Ishikawa (cell line): ENCODE measurements around the gene ANKRD62.

ENCODE experiments used
- CEBPB ChIP-seq: IDR thresholded peaks from 2 replicates; pipeline ENCODE4 v1.6.1; 2012
- CREB1 ChIP-seq: IDR thresholded peaks from 2 replicates; pipeline ENCODE4 v1.6.1; 2012; ENCODE audit warnings: low read depth
- EGR1 ChIP-seq: IDR thresholded peaks from 2 replicates; pipeline ENCODE4 v1.6.1; 2012
- EP300 ChIP-seq: IDR thresholded peaks from 2 replicates; pipeline ENCODE4 v1.6.1; 2012; ENCODE audit warnings: borderline replicate concordance
- FOXM1 ChIP-seq: IDR thresholded peaks from 2 replicates; pipeline ENCODE4 v1.6.1; 2012; ENCODE audit warnings: low read depth, borderline replicate concordance
- MAX ChIP-seq: IDR thresholded peaks from 2 replicates; pipeline ENCODE4 v1.6.1; 2012
- NFIC ChIP-seq: IDR thresholded peaks from 2 replicates; pipeline ENCODE4 v1.6.1; 2012
- RAD21 ChIP-seq: IDR thresholded peaks from 2 replicates; pipeline ENCODE4 v1.6.1; 2012; ENCODE audit warnings: low read depth
- REST ChIP-seq: IDR thresholded peaks from 2 replicates; pipeline ENCODE4 v1.6.1; 2012; ENCODE audit warnings: low read depth, mild to moderate bottlenecking
- TAF1 ChIP-seq: IDR thresholded peaks from 2 replicates; pipeline ENCODE4 v1.6.1; 2012; ENCODE audit warnings: low read depth, mild to moderate bottlenecking
- TCF12 ChIP-seq: IDR thresholded peaks from 2 replicates; pipeline ENCODE4 v1.6.1; 2012; ENCODE audit warnings: low read depth
- TEAD4 ChIP-seq: IDR thresholded peaks from 2 replicates; pipeline ENCODE4 v1.6.1; 2012
- USF1 ChIP-seq: IDR thresholded peaks from 2 replicates; pipeline ENCODE4 v1.6.1; 2012
- YY1 ChIP-seq: IDR thresholded peaks from 2 replicates; pipeline ENCODE4 v1.6.1; 2012; ENCODE audit warnings: low read depth
- ZBTB7A ChIP-seq: IDR thresholded peaks from 2 replicates; pipeline ENCODE4 v1.6.1; 2012; ENCODE audit warnings: low read depth

The ANKRD62 gene

GRCh38 chr18:12086677-12087470 lies 6.8 kb upstream of the ANKRD62 start:
- TF ChIP-seq EGR1 (no peak), TEAD4 (no peak)

GRCh38 chr18:12087471-12088025 lies 6.1 kb upstream of the ANKRD62 start:
- TF ChIP-seq EGR1 (no peak), YY1 (no peak), USF1 (no peak), MAX (no peak), CEBPB (no peak), REST (no peak)

- no peak for TF ChIP-seq USF1
- no peak for TF ChIP-seq TAF1
- TF ChIP-seq FOXM1, result no peak
- no peak for TF ChIP-seq YY1
- no peak for TF ChIP-seq TCF12
- TF ChIP-seq CREB1, result no peak
- TF ChIP-seq RAD21, result no peak
- TF ChIP-seq CEBPB, result no peak
- TF ChIP-seq EGR1, result no peak
- TF ChIP-seq EP300, result no peak
- TF ChIP-seq NFIC, result no peak
- no peak for TF ChIP-seq MAX
- TF ChIP-seq TEAD4, result no peak
- no peak for TF ChIP-seq ZBTB7A
- no peak for TF ChIP-seq REST
Observed at GRCh38 chr18:12088096-12088495, 5.5 kb upstream of the ANKRD62 start.

GRCh38 chr18:12088731-12089375 lies 4.8 kb upstream of the ANKRD62 start:
- TF ChIP-seq MAX (no peak), TCF12 (no peak), RAD21 (no peak), CREB1 (no peak), EP300 (no peak), CEBPB (no peak), YY1 (no peak), FOXM1 (no peak), TEAD4 (no peak), USF1 (no peak), REST (no peak), NFIC (no peak), EGR1 (no peak)
